ENCODE results near the gene THSD8.

- TF ChIP-seq, protein P1, sequence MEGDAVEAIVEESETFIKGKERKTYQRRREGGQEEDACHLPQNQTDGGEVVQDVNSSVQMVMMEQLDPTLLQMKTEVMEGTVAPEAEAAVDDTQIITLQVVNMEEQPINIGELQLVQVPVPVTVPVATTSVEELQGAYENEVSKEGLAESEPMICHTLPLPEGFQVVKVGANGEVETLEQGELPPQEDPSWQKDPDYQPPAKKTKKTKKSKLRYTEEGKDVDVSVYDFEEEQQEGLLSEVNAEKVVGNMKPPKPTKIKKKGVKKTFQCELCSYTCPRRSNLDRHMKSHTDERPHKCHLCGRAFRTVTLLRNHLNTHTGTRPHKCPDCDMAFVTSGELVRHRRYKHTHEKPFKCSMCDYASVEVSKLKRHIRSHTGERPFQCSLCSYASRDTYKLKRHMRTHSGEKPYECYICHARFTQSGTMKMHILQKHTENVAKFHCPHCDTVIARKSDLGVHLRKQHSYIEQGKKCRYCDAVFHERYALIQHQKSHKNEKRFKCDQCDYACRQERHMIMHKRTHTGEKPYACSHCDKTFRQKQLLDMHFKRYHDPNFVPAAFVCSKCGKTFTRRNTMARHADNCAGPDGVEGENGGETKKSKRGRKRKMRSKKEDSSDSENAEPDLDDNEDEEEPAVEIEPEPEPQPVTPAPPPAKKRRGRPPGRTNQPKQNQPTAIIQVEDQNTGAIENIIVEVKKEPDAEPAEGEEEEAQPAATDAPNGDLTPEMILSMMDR (IDR thresholded peaks at IDR 0.05; ENCODE audit: low read depth, low read length, missing input control) = no peak
- TF ChIP-seq MAX (IDR thresholded peaks at IDR 0.05) = no peak
- TF ChIP-seq JUND (IDR thresholded peaks at IDR 0.05) = no peak
- TF ChIP-seq GABPA (IDR thresholded peaks at IDR 0.05 in 1 of 2, conservative IDR thresholded peaks at IDR 0.05 in 1 of 2) = no peak
- no peak for TF ChIP-seq RAD21 (IDR thresholded peaks at IDR 0.05)
- no peak for TF ChIP-seq TAF1 (conservative IDR thresholded peaks at IDR 0.05)
- TF ChIP-seq REST (IDR thresholded peaks at IDR 0.05) = no peak
- no peak for TF ChIP-seq ZBTB33 (IDR thresholded peaks at IDR 0.05)
Observed at GRCh38 chr19:12838886-12839756, 37.3 kb downstream of the THSD8 start.

Data from liver (tissue), 3 donors.